ENCODE results near the gene MAU2.
"Not testable (repeated sequence)": the region's sequence is repeated elsewhere in the genome, so short reads cannot be mapped to it uniquely, and the experiment has no call there.

Gene MAU2

GRCh38 chr19:19380316-19380715, 59.7 kb downstream of the MAU2 start:
- not testable (repeated sequence) for DNase-seq (ENCODE audit: extremely low read depth in 1 of 2, low read depth in 1 of 2)

GRCh38 chr19:19381007-19381926, 60.6 kb downstream of the MAU2 start:
- no peak for DNase-seq (ENCODE audit: extremely low read depth in 1 of 2, low read depth in 1 of 2)

GRCh38 chr19:19382118-19382517, 61.5 kb downstream of the MAU2 start:
- DNase-seq (ENCODE audit: extremely low read depth in 1 of 2, low read depth in 1 of 2): no peak

- DNase-seq (ENCODE audit: extremely low read depth in 1 of 2, low read depth in 1 of 2): no peak
Observed at GRCh38 chr19:19384486-19384885, 63.9 kb downstream of the MAU2 start.

GRCh38 chr19:19385131-19385895, 64.7 kb downstream of the MAU2 start:
- peak; percentile 97 to 98 for DNase-seq (ENCODE audit: extremely low read depth in 1 of 2, low read depth in 1 of 2)

- DNase-seq (ENCODE audit: extremely low read depth in 1 of 2, low read depth in 1 of 2): peak in 1 of 2 donors; percentile 34
Observed at GRCh38 chr19:19385896-19386869, 65.6 kb downstream of the MAU2 start.

- no peak for DNase-seq (ENCODE audit: extremely low read depth in 1 of 2, low read depth in 1 of 2)
Observed at GRCh38 chr19:19387108-19387507, 66.5 kb downstream of the MAU2 start.

- no peak for DNase-seq (ENCODE audit: extremely low read depth in 1 of 2, low read depth in 1 of 2)
Observed at GRCh38 chr19:19388568-19389555, 68.2 kb downstream of the MAU2 start.

GRCh38 chr19:19389683-19390082, 69.1 kb downstream of the MAU2 start:
- not testable (repeated sequence) for DNase-seq (ENCODE audit: extremely low read depth in 1 of 2, low read depth in 1 of 2)

- DNase-seq (ENCODE audit: extremely low read depth in 1 of 2, low read depth in 1 of 2): not testable (repeated sequence)
Observed at GRCh38 chr19:19394333-19394732, 73.7 kb downstream of the MAU2 start.

- DNase-seq (ENCODE audit: extremely low read depth in 1 of 2, low read depth in 1 of 2): no peak
Observed at GRCh38 chr19:19399733-19400433, 79.3 kb downstream of the MAU2 start.

- DNase-seq (ENCODE audit: extremely low read depth in 1 of 2, low read depth in 1 of 2): no peak
Observed at GRCh38 chr19:19402656-19403372, 82.2 kb downstream of the MAU2 start.

GRCh38 chr19:19403373-19403901, 82.8 kb downstream of the MAU2 start:
- no peak for DNase-seq (ENCODE audit: extremely low read depth in 1 of 2, low read depth in 1 of 2)

- DNase-seq (ENCODE audit: extremely low read depth in 1 of 2, low read depth in 1 of 2): peak; percentile 73 to 92
Observed at GRCh38 chr19:19404879-19405860, 84.5 kb downstream of the MAU2 start, which contains the start of gene GATAD2A. TSS of gene GATAD2A (plus strand) at chr19:19405675. CDS start at chr19:19465346, 59,671 bp downstream.

GRCh38 chr19:19405971-19406877, 85.6 kb downstream of the MAU2 start:
- peak in 1 of 2 donors; percentile 26 for DNase-seq (ENCODE audit: extremely low read depth in 1 of 2, low read depth in 1 of 2)
